Calu3 (cell line): ENCODE measurements around the gene TENM4. TPM values are rescaled to one million over a fixed set of nuclear protein-coding genes. Genes with fewer than 3 reads are reported as not detected.
A peak's percentile ranks its signal among the peaks of the same experiment; 100 is the strongest.

ENCODE experiments used
- BruUV-seq: library from RNA; stranded (reverse); fragments of 400-500 nt; replicated peaks from 2 replicates; lab custom pipeline; 2021; lab: Mats Ljungman, UMichigan
- CTCF ChIA-PET: fragments of 300-600 bp; sonication (Branson Sonifier 250); formaldehyde crosslinking; loops from one replicate; lab custom pipeline; 2022; ENCODE audit warnings: antibody characterized with exemption; lab: Charles Lee
- DNase-seq: peaks from one replicate; pipeline ENCODE4 v3.0.0; 2022
- H3K27ac Mint-ChIP-seq: one replicate; pipeline ENCODE4 v1.8.0; 2022; ENCODE audit warnings: mixed read lengths; ENCODE audit not compliant: unreplicated experiment
- H3K27me3 Mint-ChIP-seq: one replicate; pipeline ENCODE4 v1.8.0; 2022; ENCODE audit warnings: mixed read lengths; ENCODE audit not compliant: unreplicated experiment
- H3K36me3 Mint-ChIP-seq: one replicate; pipeline ENCODE4 v1.8.0; 2022; ENCODE audit warnings: mild to moderate bottlenecking, moderate library complexity, mixed read lengths; ENCODE audit not compliant: insufficient read depth, unreplicated experiment
- H3K4me1 Mint-ChIP-seq: one replicate; pipeline ENCODE4 v1.8.0; 2022; ENCODE audit warnings: mild to moderate bottlenecking, low read depth, mixed read lengths; ENCODE audit not compliant: unreplicated experiment
- H3K4me3 Mint-ChIP-seq: one replicate; pipeline ENCODE4 v1.8.0; 2022; ENCODE audit warnings: mild to moderate bottlenecking, low read depth, moderate library complexity, mixed read lengths; ENCODE audit not compliant: unreplicated experiment
- H3K9me3 Mint-ChIP-seq: one replicate; pipeline ENCODE4 v1.8.0; 2022; ENCODE audit warnings: low read depth, mixed read lengths; ENCODE audit not compliant: unreplicated experiment
- intact Hi-C: fragments of 100-400 bp; cut with micrococcal nuclease; formaldehyde crosslinking; loops from one replicate; pipeline ENCODE4 v1.10.0; 2022; ENCODE audit not compliant: unreplicated experiment
- total RNA-seq: library from RNA; stranded (reverse); gene quantifications from 2 replicates; pipeline ENCODE4 v1.2.3, GENCODE V29; 2022
- TF ChIP-seq, protein P1 (sequence below): fragments of 200-600 bp; IDR thresholded peaks from one replicate; pipeline ENCODE4 v1.8.0; 2022; ENCODE audit warnings: antibody characterized with exemption; ENCODE audit not compliant: unreplicated experiment

Gene TENM4
- total RNA-seq, 1 experiment from 2014 or later: not detected

DNA sequence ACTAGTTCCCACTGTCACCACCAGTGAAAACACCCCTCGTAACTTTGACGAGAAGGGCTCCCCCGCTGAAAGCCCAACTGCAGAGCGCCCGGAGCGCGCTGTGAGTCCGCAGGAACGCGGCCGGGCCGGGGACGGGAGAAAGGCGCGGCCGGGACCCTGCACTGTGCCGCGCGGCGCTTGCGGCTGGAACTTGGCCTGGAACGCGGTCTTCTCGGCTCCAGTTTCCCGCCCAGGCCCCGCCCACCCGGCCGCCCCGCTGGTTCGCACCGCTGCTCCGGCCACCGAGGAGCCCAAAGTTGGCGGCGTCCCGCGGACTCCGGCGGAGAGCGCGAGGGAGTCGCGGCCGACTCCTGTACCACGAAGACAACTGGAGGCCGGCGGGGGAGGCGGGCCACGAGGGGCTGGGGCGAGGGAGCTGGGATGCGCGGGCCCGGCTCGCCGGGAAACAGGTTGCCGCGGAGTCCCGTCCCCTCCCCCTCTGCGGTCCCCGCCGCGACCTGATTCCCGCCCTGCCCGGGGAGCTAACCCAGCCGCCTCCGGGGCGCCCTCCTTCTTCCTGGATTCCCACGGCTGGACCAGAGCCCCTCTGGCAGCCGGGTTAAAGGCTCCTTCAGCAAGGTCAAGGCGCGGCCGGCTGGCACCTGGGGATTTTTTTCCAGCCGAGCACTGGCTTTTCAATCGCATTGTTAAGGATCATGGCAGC, 3.4 kb downstream of the TENM4 start:
- CTCF ChIA-PET: no interaction called here
- no peak overlapping the region for H3K27ac Mint-ChIP-seq
- H3K4me1 Mint-ChIP-seq: no peaks in the 10 kb centered on the region
- TF ChIP-seq, protein P1, sequence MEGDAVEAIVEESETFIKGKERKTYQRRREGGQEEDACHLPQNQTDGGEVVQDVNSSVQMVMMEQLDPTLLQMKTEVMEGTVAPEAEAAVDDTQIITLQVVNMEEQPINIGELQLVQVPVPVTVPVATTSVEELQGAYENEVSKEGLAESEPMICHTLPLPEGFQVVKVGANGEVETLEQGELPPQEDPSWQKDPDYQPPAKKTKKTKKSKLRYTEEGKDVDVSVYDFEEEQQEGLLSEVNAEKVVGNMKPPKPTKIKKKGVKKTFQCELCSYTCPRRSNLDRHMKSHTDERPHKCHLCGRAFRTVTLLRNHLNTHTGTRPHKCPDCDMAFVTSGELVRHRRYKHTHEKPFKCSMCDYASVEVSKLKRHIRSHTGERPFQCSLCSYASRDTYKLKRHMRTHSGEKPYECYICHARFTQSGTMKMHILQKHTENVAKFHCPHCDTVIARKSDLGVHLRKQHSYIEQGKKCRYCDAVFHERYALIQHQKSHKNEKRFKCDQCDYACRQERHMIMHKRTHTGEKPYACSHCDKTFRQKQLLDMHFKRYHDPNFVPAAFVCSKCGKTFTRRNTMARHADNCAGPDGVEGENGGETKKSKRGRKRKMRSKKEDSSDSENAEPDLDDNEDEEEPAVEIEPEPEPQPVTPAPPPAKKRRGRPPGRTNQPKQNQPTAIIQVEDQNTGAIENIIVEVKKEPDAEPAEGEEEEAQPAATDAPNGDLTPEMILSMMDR: no peak
- no TSS peak for BruUV-seq
- peaks cover 5% of the 10 kb centered on the region for H3K9me3 Mint-ChIP-seq
- H3K27me3 Mint-ChIP-seq: peaks cover 40% of the 10 kb centered on the region
- peak overlapping the region; percentile 48 for H3K4me3 Mint-ChIP-seq
- peak; percentile 24 for DNase-seq
- intact Hi-C loops: no loop called here
- H3K36me3 Mint-ChIP-seq: no peaks in the 10 kb centered on the region

DNA sequence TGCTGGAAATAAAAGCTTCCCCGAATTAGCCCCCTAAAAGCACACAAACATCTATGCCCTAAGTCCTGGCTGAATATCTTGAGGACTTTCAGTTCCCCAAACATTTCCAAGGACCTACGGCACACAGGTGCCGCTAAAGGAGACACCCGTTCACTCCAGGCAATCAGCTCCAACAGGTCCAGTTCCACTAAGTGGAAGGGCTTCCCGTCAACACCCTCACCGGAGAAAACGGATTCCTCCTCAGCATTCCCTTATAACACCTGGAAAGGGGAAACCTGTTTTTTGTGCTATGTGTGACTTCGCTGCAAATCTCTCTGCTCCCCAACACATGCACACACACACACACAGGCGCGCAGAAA, 3.9 kb downstream of the TENM4 start:
- Mint-ChIP-seq H3K36me3 (no peaks in the 10 kb centered on the region), H3K27ac (no peak overlapping the region), H3K4me3 (peak overlapping the region; percentile 48), H3K4me1 (no peaks in the 10 kb centered on the region), H3K27me3 (peaks cover 35% of the 10 kb centered on the region), H3K9me3 (peaks cover 5% of the 10 kb centered on the region)
- TF ChIP-seq, protein P1: no peak
- no peak for DNase-seq
- no TSS peak for BruUV-seq
- CTCF ChIA-PET: no interaction called here
- intact Hi-C loops: no loop called here

DNA sequence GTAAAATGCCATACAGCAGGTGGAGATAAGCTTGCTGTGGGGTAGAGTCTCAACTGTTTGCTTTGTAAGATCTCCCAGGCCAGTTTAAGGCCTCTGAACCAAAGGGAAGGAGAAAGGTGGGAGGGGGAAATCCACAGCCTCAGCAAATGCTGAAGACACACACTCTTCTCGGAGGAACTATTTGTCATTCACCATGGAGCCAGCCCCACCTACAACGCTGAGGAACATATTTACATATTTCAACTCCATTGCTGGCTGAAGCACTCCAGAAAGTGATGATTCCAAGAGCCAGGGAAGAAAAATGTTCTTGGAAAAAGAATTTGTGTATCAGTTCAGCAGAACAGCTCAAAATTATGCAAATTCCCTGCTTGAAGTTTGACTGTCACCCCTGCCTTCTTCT, 6.5 kb downstream of the TENM4 start:
- H3K27ac Mint-ChIP-seq: no peak overlapping the region
- H3K4me1 Mint-ChIP-seq: no peaks in the 10 kb centered on the region
- H3K27me3 Mint-ChIP-seq: peaks cover 20% of the 10 kb centered on the region
- no peaks in the 10 kb centered on the region for H3K36me3 Mint-ChIP-seq
- TF ChIP-seq, protein P1: no peak
- no peak for DNase-seq
- CTCF ChIA-PET: no interaction called here
- no peaks in the 10 kb centered on the region for H3K9me3 Mint-ChIP-seq
- H3K4me3 Mint-ChIP-seq: no peak overlapping the region
- intact Hi-C loops: no loop called here
- no TSS peak for BruUV-seq

DNA sequence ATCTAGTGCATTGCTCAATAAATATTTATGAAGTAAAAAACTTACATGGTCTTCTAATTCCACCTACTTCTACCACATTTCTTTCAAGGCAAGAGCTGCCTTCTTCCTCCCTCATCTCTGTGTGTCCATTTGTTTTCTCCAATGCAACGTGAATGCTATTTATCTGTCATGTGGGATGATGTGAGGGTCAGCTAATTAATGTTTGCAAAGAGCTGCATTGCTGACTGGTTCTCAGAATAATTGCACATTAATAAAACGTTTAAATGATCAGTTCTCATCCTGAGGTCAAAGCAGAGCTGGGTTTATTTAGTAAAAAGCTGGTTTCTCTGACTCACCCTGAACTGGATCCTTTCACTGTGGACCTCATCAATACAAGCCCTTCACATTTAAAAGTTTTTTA, 8.7 kb downstream of the TENM4 start:
- DNase-seq: no peak
- no peaks in the 10 kb centered on the region for H3K36me3 Mint-ChIP-seq
- H3K4me1 Mint-ChIP-seq: no peaks in the 10 kb centered on the region
- H3K27me3 Mint-ChIP-seq: peaks cover 7% of the 10 kb centered on the region
- no peak overlapping the region for H3K27ac Mint-ChIP-seq
- CTCF ChIA-PET: no interaction called here
- no peak overlapping the region for H3K4me3 Mint-ChIP-seq
- no peaks in the 10 kb centered on the region for H3K9me3 Mint-ChIP-seq
- TF ChIP-seq, protein P1: no peak
- BruUV-seq: no TSS peak
- intact Hi-C loops: no loop called here
